NCI-H82 treated with DMSO at 0.1 percent for 48 hours (cell line): ENCODE measurements around the gene MTA1.

Source experiments
- DNase-seq: peaks from one replicate; lab custom pipeline; 2025; ENCODE audit not compliant: unreplicated experiment; lab: John Stamatoyannopoulos, UW

MTA1 gene

GRCh38 chr14:105442125-105442524 lies 22.5 kb downstream of the MTA1 start:
- no peak for DNase-seq

GRCh38 chr14:105442834-105443233 lies 23.2 kb downstream of the MTA1 start:
- DNase-seq = no peak

GRCh38 chr14:105444859-105445258 lies 25.2 kb downstream of the MTA1 start:
- no peak for DNase-seq

- no peak for DNase-seq
Observed at GRCh38 chr14:105445290-105445689, 25.7 kb downstream of the MTA1 start.

- DNase-seq = no peak
Observed at GRCh38 chr14:105445901-105446845, 26.5 kb downstream of the MTA1 start.

- DNase-seq = no peak
Observed at GRCh38 chr14:105446971-105447370, 27.3 kb downstream of the MTA1 start.

- DNase-seq = no peak
Observed at GRCh38 chr14:105447651-105448640, 28.3 kb downstream of the MTA1 start.

- DNase-seq = peak; percentile 3
Observed at GRCh38 chr14:105448706-105449111, 29.1 kb downstream of the MTA1 start.

- DNase-seq = no peak
Observed at GRCh38 chr14:105449276-105450122, 29.9 kb downstream of the MTA1 start.

- no peak for DNase-seq
Observed at GRCh38 chr14:105450123-105450505, 30.5 kb downstream of the MTA1 start.

GRCh38 chr14:105450864-105451720 lies 31.5 kb downstream of the MTA1 start:
- no peak for DNase-seq

GRCh38 chr14:105452963-105453362 lies 33.3 kb downstream of the MTA1 start:
- DNase-seq = no peak

- no peak for DNase-seq
Observed at GRCh38 chr14:105453847-105454246, 34.2 kb downstream of the MTA1 start.

- DNase-seq = no peak
Observed at GRCh38 chr14:105455086-105455640, 35.5 kb downstream of the MTA1 start.

- no peak for DNase-seq
Observed at GRCh38 chr14:105455766-105456660, 36.4 kb downstream of the MTA1 start.

- DNase-seq = no peak
Observed at GRCh38 chr14:105456736-105457617, 37.4 kb downstream of the MTA1 start.

- DNase-seq = no peak
Observed at GRCh38 chr14:105458010-105458409, 38.4 kb downstream of the MTA1 start.
